SJSA1 (cell line): ENCODE measurements around the gene BAG1. TPM values are rescaled to one million over a fixed set of nuclear protein-coding genes. Genes with fewer than 3 reads are reported as not detected.

ENCODE experiments used
- DNase-seq, 2 experiments: peaks; one replicate each; pipeline ENCODE4 v3.0.0-alpha.2; 2015 to 2020; ENCODE audit warnings: low spot score in 2 of 2, low read depth in 1 of 2
- H3K27ac ChIP-seq: fragments of 250-450 bp; sonication (Bioruptor Pico); 2 replicates; pipeline ENCODE4 v1.5.1; 2020; ENCODE audit warnings: mild to moderate bottlenecking, moderate library complexity
- H3K27me3 ChIP-seq: fragments of 250-450 bp; sonication (Bioruptor Pico); replicated peaks from 2 replicates; pipeline ENCODE4 v1.5.1; 2020; ENCODE audit warnings: mild to moderate bottlenecking, moderate library complexity
- H3K36me3 ChIP-seq: fragments of 250-450 bp; sonication (Bioruptor Pico); 2 replicates; pipeline ENCODE4 v1.5.1; 2020; ENCODE audit warnings: mild to moderate bottlenecking
- H3K4me1 ChIP-seq: fragments of 250-450 bp; sonication (Bioruptor Pico); replicated peaks from 2 replicates; pipeline ENCODE4 v1.6.1; 2021; ENCODE audit warnings: mild to moderate bottlenecking
- H3K4me3 ChIP-seq: fragments of 250-450 bp; sonication (Bioruptor Pico); 2 replicates; pipeline ENCODE4 v1.5.1; 2020; ENCODE audit warnings: mild to moderate bottlenecking
- H3K9me3 ChIP-seq: fragments of 250-450 bp; sonication (Bioruptor Pico); replicated peaks from 2 replicates; pipeline ENCODE4 v1.5.1; 2020; ENCODE audit warnings: mild to moderate bottlenecking
- total RNA-seq: library from RNA; depleted of rRNA; stranded (reverse); fragments of >200 nt; shearing (Covaris generic); gene quantifications from 2 replicates; pipeline ENCODE4 v1.2.3, GENCODE V29; 2014

BAG1 gene
- total RNA-seq, 1 experiment from 2014 or later: 25.0 TPM

DNA sequence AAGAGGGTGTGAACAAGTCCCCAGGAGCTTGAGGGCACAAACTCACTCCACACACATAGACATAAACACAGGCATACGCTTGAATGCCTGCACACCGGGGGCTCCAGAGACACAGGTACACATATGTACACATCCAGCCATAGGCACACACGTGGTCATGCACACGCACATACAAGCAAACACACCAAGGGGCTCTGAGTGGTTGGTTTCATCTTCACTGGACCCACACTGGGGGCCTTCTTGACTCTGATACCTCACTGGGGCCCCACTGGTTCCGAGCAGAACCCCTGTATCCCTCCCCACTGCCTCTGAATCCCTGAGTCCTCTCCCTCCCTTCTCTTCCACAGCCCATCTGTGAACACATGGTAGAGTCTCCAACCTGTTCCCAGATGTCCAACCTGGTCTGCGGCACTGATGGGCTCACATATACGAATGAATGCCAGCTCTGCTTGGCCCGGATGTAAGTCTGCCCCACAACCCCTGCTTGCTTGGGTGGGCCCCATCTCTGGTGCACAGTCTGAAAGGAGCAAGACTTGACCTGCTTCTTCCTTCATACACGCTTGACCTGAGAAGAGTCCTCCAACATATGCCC lies 18.1 kb downstream of the BAG1 start:
- Histone ChIP-seq H3K4me3 (no peak overlapping the region), H3K27me3 (no peaks in the 10 kb centered on the region), H3K36me3 (no peaks in the 10 kb centered on the region), H3K9me3 (no peaks in the 10 kb centered on the region), H3K4me1 (no peaks in the 10 kb centered on the region), H3K27ac (no peak overlapping the region)
- no peak for DNase-seq

DNA sequence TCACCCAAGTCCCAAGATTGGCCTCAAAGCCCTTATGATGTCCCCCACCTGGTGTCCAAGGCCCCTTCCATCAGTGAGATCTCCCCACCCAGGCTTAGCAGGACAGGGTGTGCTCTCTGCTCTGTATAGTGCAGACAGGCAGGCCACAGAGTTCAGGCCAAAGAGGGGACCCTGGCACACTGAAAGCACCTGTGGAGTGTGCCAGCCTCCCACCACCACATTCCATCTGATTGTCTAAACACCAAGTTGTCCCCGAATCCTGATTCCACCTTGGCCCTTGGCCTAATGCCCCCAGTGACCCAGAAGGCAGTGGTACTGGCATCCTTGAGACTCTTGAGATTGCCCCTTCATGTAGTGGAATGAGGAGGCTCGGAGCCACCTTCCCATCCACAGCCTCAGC lies 19.2 kb downstream of the BAG1 start:
- no peaks in the 10 kb centered on the region for H3K4me1 ChIP-seq
- H3K4me3 ChIP-seq: no peak overlapping the region
- no peak for DNase-seq
- no peak overlapping the region for H3K27ac ChIP-seq
- no peaks in the 10 kb centered on the region for H3K36me3 ChIP-seq
- no peaks in the 10 kb centered on the region for H3K27me3 ChIP-seq
- H3K9me3 ChIP-seq: no peaks in the 10 kb centered on the region

DNA sequence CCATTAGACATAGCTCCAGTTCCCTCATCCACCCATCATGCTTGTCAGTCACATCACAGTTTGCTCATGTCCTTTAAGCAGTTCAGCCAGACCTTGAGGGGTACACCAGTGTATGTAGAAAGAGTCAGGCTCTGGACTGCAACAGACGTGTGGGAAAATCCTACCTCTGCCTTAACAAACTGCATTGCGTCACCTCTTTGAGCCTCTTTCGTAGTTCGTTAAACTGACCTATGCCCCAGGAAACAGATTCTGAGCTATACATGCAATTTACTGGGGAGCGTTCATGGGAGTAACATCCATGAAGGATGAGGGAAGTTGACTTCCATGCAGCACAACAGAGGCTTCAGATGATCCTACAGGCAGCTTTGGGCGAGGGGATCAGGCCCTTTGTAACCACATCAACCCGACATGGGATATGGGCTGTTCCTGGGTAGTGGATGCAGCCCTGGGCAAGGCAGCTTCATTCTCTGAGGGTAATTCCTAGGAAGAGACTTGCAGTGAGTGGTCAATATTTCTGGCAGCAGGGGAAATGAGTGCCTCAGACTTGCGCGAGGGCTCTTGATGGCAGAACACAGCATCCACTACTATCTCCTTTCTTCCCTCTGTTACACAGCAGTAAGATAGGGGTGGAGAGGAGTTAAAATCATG lies 20.2 kb downstream of the BAG1 start:
- Histone ChIP-seq H3K4me3 (no peak overlapping the region), H3K36me3 (no peaks in the 10 kb centered on the region), H3K9me3 (no peaks in the 10 kb centered on the region), H3K27me3 (no peaks in the 10 kb centered on the region), H3K4me1 (no peaks in the 10 kb centered on the region), H3K27ac (no peak overlapping the region)
- no peak for DNase-seq

DNA sequence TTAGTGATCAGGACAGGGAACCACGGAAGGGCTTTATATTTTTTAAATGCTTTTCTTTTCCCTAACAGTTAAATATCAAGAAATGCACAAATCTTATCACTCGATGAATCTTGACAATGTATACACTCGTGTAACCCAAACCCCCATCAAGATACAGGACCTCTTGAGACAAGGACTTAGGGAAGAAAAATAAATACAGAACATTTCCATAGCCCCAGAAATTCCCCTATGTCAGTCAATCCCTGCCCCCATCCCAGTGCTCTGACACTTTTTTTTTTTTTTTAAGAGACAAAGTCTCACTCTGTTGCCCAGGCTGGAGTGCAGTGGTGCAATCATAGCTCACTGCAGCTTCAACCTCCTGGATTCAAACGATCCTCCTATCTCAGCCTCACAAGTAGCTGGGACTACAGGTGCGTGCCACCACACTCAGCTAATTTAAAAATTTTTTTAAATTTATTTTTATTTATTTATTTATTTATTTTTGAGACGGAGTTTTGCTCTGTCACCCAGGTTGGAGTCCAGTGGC lies 21.8 kb downstream of the BAG1 start:
- Histone ChIP-seq H3K4me3 (no peak overlapping the region), H3K27ac (no peak overlapping the region), H3K9me3 (no peaks in the 10 kb centered on the region), H3K27me3 (no peaks in the 10 kb centered on the region), H3K4me1 (no peaks in the 10 kb centered on the region), H3K36me3 (no peaks in the 10 kb centered on the region)
- no peak for DNase-seq

DNA sequence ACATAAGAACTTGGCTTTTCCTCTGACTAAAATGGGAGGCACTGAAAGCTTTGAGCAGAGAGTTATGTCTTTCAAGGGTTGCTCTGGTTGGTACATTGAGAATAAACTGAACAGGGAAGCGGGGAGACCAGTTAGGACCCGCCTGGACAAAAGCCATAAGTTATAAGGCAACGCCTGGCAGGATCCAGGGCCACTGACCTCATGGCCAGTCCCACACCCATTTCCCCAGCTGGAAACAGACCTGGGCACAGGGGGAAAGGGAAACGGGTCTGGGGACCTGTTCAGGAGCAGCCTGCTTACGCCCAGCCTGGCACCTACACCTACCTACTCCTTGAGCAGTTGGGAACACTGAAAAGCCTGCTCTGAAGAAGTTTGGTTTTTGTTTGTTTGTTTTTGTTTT lies 23.2 kb downstream of the BAG1 start:
- H3K4me3 ChIP-seq: no peak overlapping the region
- H3K4me1 ChIP-seq: no peaks in the 10 kb centered on the region
- no peaks in the 10 kb centered on the region for H3K9me3 ChIP-seq
- no peak for DNase-seq
- no peak overlapping the region for H3K27ac ChIP-seq
- H3K36me3 ChIP-seq: no peaks in the 10 kb centered on the region
- H3K27me3 ChIP-seq: no peaks in the 10 kb centered on the region

DNA sequence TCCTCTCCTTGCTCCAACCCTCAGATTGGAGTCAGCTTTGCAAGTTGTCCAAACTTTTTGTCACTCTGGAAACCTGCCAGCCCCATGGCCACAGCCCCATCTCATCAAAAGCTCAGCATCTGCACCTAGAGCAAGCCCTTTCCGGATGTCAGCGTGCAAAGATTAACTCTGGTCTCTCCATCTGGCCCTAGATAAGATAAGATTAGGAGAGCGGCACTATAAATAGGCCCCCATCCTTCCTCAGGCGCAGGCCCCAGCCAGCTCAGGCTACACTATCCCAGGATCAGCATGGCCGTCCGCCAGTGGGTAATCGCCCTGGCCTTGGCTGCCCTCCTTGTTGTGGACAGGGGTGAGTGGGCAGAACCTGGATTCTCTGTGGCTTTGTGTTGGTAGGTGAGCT lies 24.6 kb downstream of the BAG1 start, which contains the start of gene SPINK4:
TSS of gene SPINK4 (plus strand) at position 247 of the 400 bp plus-strand sequence. CDS start at position 289, 42 bp downstream.
- Histone ChIP-seq H3K9me3 (no peaks in the 10 kb centered on the region), H3K4me3 (no peak within 1 kb of the TSS), H3K36me3 (no peaks in the 10 kb centered on the region), H3K27ac (no peak within 1 kb of the TSS), H3K4me1 (no peaks in the 10 kb centered on the region), H3K27me3 (no peaks in the 10 kb centered on the region)
- DNase-seq: no peak

DNA sequence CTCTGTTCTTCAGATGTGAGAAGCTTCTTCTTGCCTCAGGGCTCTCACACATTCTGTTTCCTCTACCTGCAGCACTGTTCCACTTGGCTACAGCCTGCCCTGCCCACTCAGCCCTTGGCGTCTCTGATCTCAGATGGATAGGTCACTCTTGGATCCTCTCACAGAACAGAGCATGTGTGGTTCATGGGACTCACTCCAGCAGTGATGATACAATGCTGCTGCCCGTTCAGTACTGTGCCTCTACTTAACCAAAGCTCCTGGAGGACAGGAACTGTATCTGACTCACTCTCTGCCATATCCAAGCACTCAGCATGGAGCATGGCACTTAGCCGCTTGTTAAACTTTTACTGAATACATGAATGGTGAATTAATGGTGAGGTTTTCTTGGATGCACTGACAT lies 27.9 kb downstream of the BAG1 start:
- Histone ChIP-seq H3K27me3 (no peaks in the 10 kb centered on the region), H3K27ac (no peak overlapping the region), H3K4me3 (no peak overlapping the region), H3K9me3 (no peaks in the 10 kb centered on the region), H3K36me3 (no peaks in the 10 kb centered on the region), H3K4me1 (peaks cover 13% of the 10 kb centered on the region)
- no peak for DNase-seq

DNA sequence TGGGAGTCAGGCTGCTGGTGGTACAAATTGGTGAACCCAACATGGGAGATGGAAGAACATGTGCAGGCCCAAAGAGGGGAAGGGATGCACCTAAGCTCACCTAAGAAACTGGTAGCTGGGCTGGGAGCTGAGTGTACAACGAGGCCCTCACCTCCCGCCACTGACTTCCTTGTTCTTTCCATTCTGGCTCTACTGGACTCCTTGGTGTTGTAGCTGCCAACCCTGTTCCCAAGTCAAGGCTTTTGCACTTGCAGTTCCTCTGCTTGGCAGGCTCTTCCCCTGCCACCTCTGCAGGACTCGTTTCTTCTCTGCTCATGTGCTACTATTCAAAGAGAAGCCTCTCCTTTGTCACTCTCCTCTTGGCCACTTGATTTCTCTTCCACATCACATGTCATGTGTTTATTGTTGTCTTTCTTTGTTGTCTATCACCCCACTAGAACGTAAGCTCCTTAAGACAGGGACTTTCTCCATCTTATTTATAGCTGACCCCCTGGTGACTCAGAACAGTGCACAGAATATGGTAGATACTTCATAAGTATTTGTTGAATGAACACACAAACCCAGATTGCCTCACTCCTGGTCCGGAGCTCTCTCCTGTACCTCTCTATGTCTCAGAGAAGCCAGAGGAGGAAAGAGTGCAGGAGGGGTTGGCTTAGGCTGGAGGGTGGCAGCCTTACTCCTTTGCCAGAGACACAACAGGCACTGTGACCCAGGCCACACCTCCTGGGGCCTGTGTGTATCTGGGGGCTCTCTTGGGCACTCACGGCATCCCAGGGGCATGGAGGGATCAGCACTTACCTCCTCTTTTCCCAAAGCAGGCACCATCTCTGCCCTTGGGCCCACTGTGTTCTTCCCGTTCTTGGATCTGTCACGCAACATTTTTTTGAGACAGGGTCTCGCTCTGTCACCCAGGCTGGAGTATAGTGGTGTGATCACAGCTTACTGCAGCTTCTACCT lies 29.7 kb downstream of the BAG1 start:
- no peak overlapping the region for H3K27ac ChIP-seq
- H3K9me3 ChIP-seq: no peaks in the 10 kb centered on the region
- no peaks in the 10 kb centered on the region for H3K27me3 ChIP-seq
- DNase-seq: peak in 1 of 2 experiments; percentile 4
- no peaks in the 10 kb centered on the region for H3K36me3 ChIP-seq
- peaks cover 13% of the 10 kb centered on the region for H3K4me1 ChIP-seq
- H3K4me3 ChIP-seq: no peak overlapping the region

DNA sequence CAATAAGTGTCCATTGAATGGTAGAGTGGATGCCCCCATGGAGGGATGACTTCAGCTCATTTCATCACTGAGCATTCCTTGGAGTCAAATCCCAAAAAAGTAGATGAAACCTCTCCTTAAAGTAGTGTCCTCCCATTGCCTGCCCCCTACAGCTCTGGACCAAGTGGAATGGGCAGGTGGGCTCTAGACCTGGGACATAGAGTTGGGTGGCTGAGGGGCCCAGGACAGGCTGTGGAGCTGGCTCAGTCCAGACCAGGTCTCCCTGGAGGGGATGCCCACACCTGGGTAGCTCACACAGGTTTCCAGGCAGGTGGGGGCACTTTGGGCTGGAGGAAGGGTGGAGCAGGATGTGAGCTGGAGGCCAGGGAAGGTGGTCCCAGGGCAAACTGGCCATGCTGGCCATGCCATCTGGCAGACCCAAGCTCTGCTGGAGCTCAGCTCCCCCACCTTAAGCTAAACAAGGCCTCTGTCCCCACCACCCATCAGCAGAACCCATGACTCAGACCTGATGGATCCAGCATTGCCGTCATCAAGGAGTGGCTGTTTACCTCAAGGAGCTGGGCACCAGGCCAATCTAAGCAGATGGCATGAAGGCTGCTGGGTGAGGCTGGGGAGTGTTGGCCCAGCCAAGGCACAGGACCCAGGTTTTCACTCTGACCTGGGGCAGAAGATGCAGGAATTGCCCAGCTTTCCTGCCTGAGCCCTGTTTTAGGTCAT lies 30.7 kb downstream of the BAG1 start:
- H3K4me3 ChIP-seq: no peak overlapping the region
- H3K4me1 ChIP-seq: peaks cover 13% of the 10 kb centered on the region
- H3K36me3 ChIP-seq: no peaks in the 10 kb centered on the region
- H3K27ac ChIP-seq: no peak overlapping the region
- no peaks in the 10 kb centered on the region for H3K27me3 ChIP-seq
- DNase-seq: peak; percentile 28 to 73
- H3K9me3 ChIP-seq: no peaks in the 10 kb centered on the region

DNA sequence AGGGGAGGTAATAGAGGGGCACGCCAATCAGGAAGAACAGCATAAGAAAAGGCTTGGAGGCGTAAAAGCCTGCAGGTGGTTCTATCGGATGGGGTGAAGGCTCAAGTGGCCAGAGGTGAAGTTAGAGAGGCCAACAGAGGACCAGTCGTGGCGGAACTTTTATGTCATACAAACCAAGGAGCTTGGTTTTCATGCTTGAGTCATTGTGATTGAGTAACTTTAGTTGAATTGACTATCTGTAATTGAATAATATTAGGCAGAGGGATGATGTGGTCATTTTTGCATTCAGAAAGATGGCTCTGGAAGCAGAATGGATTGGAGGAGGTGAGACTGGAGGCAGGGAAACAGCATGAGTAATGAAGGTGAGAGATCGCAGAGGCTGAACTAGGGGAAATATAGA lies 31.7 kb downstream of the BAG1 start:
- Histone ChIP-seq H3K4me3 (no peak overlapping the region), H3K36me3 (no peaks in the 10 kb centered on the region), H3K4me1 (peaks cover 13% of the 10 kb centered on the region), H3K27me3 (no peaks in the 10 kb centered on the region), H3K27ac (no peak overlapping the region), H3K9me3 (no peaks in the 10 kb centered on the region)
- no peak for DNase-seq

DNA sequence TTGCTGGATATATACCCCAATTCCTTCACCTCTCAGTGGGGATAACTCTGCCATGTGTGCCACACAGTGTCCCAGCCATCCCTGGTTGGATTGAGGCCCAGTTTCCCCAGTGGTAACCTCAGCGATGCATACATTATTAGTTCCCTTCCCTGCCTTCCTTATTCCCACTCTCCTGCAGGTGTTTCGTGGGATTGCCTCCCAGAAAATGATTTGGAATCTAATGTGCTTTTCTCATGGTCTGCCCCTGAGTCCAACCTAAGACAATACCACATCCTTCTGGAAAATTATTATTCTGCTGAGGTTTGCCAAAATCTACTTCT lies 32.9 kb downstream of the BAG1 start:
- no peak overlapping the region for H3K27ac ChIP-seq
- no peak for DNase-seq
- no peaks in the 10 kb centered on the region for H3K36me3 ChIP-seq
- no peak overlapping the region for H3K4me3 ChIP-seq
- H3K4me1 ChIP-seq: peaks cover 13% of the 10 kb centered on the region
- H3K9me3 ChIP-seq: no peaks in the 10 kb centered on the region
- no peaks in the 10 kb centered on the region for H3K27me3 ChIP-seq

DNA sequence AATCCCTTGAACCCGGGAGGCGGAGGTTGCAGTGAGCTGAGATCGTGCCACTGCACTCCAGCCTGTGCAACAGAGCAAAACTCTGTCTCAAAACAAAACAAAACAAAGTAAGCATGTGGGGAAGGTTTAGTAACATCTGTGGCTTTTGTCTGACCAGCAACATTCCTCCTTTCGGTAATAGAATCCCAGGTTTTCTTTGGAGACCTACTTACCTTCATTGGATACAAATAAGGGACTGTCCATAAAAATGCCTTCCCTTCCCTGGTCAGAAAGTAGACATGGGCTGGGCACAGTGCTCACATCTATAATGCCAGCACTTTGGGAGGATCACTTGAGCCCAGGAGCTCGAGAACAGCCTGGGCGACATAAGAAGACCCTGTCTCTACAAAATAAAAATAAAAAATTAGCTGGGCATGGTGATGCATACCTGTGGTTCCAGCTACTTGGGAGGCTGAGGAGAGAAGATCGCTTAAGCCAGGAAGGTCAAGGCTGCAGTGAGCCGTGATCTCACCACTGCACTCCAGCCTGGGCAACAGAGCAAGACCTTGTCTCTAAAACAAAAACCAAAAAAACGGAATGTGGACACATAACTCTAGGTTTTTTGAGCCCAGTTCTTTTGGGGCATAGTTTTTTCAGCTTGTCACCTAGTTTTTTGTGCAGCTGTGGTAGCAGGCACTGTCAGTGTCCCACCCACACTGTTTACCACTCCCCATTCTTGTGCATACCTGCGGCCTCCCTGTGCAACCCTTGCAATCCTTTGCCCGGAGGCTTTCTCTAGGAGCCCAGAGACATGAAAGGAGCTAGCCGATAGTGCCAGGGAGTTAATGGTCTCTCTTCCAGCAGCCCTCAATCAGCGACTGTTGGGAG lies 33.5 kb downstream of the BAG1 start:
- H3K27me3 ChIP-seq: no peaks in the 10 kb centered on the region

More for the DNA sequence above, 33.5 kb downstream of the BAG1 start:
- Histone ChIP-seq H3K4me3 (no peak overlapping the region), H3K4me1 (peaks cover 13% of the 10 kb centered on the region), H3K27ac (no peak overlapping the region), H3K36me3 (no peaks in the 10 kb centered on the region), H3K9me3 (no peaks in the 10 kb centered on the region)
- no peak for DNase-seq
